ENCODE measurements around the gene ZBTB7C. TPM values are rescaled to one million over a fixed set of nuclear protein-coding genes. Genes with fewer than 3 reads are reported as not detected.

Gene ZBTB7C
- total RNA-seq = under 1 TPM in 1 of 5 donors, not detected in 4; 0.06 TPM
- 0.04 TPM for total RNA-seq (2013)
- total RNA-seq = 0 to 0.64 (median 0.04) reads per million in 29 experiments

- Histone ChIP-seq H3K4me1 (ENCODE audit: control insufficient read depth in 1 of 2, extremely low read depth in 1 of 2, insufficient read depth in 2 of 2, low read length in 2 of 2) (peaks cover 0 to 18% of the 10 kb centered on the region in 2 experiments), H3K9me3 (no peaks in the 10 kb centered on the region), H3K36me3 (ENCODE audit: control insufficient read depth in 2 of 2, extremely low read depth in 1 of 2, insufficient read depth in 1 of 2, low read length in 1 of 2) (no peaks in the 10 kb centered on the region), H3K4me3 (ENCODE audit: control insufficient read depth in 1 of 2, extremely low read depth in 1 of 2, low read length in 1 of 2) (peak within 1 kb of the TSS; percentile 41 to 74), H3K27me3 (replicated peaks in 1 of 2; ENCODE audit: control insufficient read depth in 2 of 2, extremely low read depth in 1 of 2, insufficient read depth in 2 of 2, low read length in 1 of 2) (peaks cover 24 to 59% of the 10 kb centered on the region in 2 experiments), H3K27ac (ENCODE audit: low read length) (no peak within 1 kb of the TSS)
- Mint-ChIP-seq H3K9me3 (peaks cover 0 to 4% (median 0%) of the 10 kb centered on the region in 3 donors), H3K27me3 (peaks cover 63 to 67% of the 10 kb centered on the region in 2 donors), H3K4me1 (peaks cover 9 to 21% (median 13%) of the 10 kb centered on the region in 3 donors), H3K27ac (no peak within 1 kb of the TSS), H3K4me3 (peak within 1 kb of the TSS; percentile 74 to 75 (median 75)), H3K36me3 (no peaks in the 10 kb centered on the region)
- under 1% methylated on average over 122 of the region's 136 CpGs for WGBS (ENCODE audit: insufficient coverage)
- ChIA-PET POLR2A (no interaction called here), CTCF (no interaction called here)
- DNase-seq (peak in 1 of 35 experiments; percentile 27), ATAC-seq (replicated peaks in 1 of 4) (peak; percentile 43 to 48 (median 48))
Observed at GRCh38 chr18:48408727-48409590, at the start of gene ZBTB7C. ZBTB7C (minus strand) TSS chr18:48409383.

GRCh38 chr18:48456838-48457237 is 47.7 kb upstream of the ZBTB7C start:
- H3K27ac Mint-ChIP-seq = no peak overlapping the region

GRCh38 chr18:48455555-48456478 is 46.6 kb upstream of the ZBTB7C start:
- no peaks in the 10 kb centered on the region for H3K9me3 Mint-ChIP-seq
- Histone ChIP-seq H3K4me3 (ENCODE audit: control insufficient read depth in 1 of 2, extremely low read depth in 1 of 2, low read length in 1 of 2) (peak overlapping the region in 1 of 2 donors; percentile 19), H3K27ac (ENCODE audit: low read length) (no peak overlapping the region), H3K27me3 (replicated peaks in 1 of 2; ENCODE audit: control insufficient read depth in 2 of 2, extremely low read depth in 1 of 2, insufficient read depth in 2 of 2, low read length in 1 of 2) (peaks cover 9 to 55% of the 10 kb centered on the region in 2 experiments), H3K9me3 (no peaks in the 10 kb centered on the region), H3K4me1 (ENCODE audit: control insufficient read depth in 1 of 2, extremely low read depth in 1 of 2, insufficient read depth in 2 of 2, low read length in 2 of 2) (peaks cover 8 to 33% of the 10 kb centered on the region in 2 experiments), H3K36me3 (ENCODE audit: control insufficient read depth in 2 of 2, extremely low read depth in 1 of 2, insufficient read depth in 1 of 2, low read length in 1 of 2) (no peaks in the 10 kb centered on the region)
- H3K36me3 Mint-ChIP-seq = no peaks in the 10 kb centered on the region
- peak; percentile 75 to 85 (median 85) for ATAC-seq (replicated peaks in 1 of 4)
- peak overlapping the region in 2 of 3 donors; percentile 22 to 48 for H3K4me3 Mint-ChIP-seq
- peak in 34 of 35 experiments; percentile 13 to 66 (median 38) for DNase-seq
- ChIA-PET POLR2A (no interaction called here), CTCF (interaction anchor here (0.6 to 1.8 kb wide), 7 partner anchors 9 to 1426 kb away, joined by 3 to 10 read pairs (median 4); no protein-coding TSS in a partner anchor)
- H3K27ac Mint-ChIP-seq = peak overlapping the region; percentile 19 to 28
- H3K27me3 Mint-ChIP-seq = peaks cover 41 to 48% of the 10 kb centered on the region in 2 donors
- WGBS (ENCODE audit: insufficient coverage) = 21% methylated on average over 9 of the region's 13 CpGs
- peaks cover 39 to 44% (median 43%) of the 10 kb centered on the region in 3 donors for H3K4me1 Mint-ChIP-seq

More at GRCh38 chr18:48456838-48457237, 47.7 kb upstream of the ZBTB7C start:
- peaks cover 10 to 45% of the 10 kb centered on the region in 2 experiments for H3K27me3 ChIP-seq (replicated peaks in 1 of 2; ENCODE audit: control insufficient read depth in 2 of 2, extremely low read depth in 1 of 2, insufficient read depth in 2 of 2, low read length in 1 of 2)
- H3K27ac ChIP-seq (ENCODE audit: low read length) = no peak overlapping the region
- WGBS (ENCODE audit: insufficient coverage) = 83% methylated on average over 8 of the region's 9 CpGs
- Mint-ChIP-seq H3K4me3 (peak overlapping the region in 1 of 3 donors; percentile 48), H3K27me3 (peaks cover 48 to 51% of the 10 kb centered on the region in 2 donors), H3K36me3 (no peaks in the 10 kb centered on the region), H3K4me1 (peaks cover 39 to 44% (median 43%) of the 10 kb centered on the region in 3 donors), H3K9me3 (no peaks in the 10 kb centered on the region)
- DNase-seq (no peak), ATAC-seq (replicated peaks in 1 of 4) (no peak)
- CTCF ChIA-PET = interaction anchor here (0.8 to 1.2 kb wide), 4 partner anchors 8 to 16 kb away, joined by 3 to 4 read pairs (median 4); no protein-coding TSS in a partner anchor
- no peak overlapping the region for H3K4me3 ChIP-seq (ENCODE audit: control insufficient read depth in 1 of 2, extremely low read depth in 1 of 2, low read length in 1 of 2)
- POLR2A ChIA-PET = no interaction called here
- no peaks in the 10 kb centered on the region for H3K9me3 ChIP-seq
- H3K4me1 ChIP-seq (ENCODE audit: control insufficient read depth in 1 of 2, extremely low read depth in 1 of 2, insufficient read depth in 2 of 2, low read length in 2 of 2) = peaks cover 8 to 33% of the 10 kb centered on the region in 2 experiments
- H3K36me3 ChIP-seq (ENCODE audit: control insufficient read depth in 2 of 2, extremely low read depth in 1 of 2, insufficient read depth in 1 of 2, low read length in 1 of 2) = no peaks in the 10 kb centered on the region

DNA sequence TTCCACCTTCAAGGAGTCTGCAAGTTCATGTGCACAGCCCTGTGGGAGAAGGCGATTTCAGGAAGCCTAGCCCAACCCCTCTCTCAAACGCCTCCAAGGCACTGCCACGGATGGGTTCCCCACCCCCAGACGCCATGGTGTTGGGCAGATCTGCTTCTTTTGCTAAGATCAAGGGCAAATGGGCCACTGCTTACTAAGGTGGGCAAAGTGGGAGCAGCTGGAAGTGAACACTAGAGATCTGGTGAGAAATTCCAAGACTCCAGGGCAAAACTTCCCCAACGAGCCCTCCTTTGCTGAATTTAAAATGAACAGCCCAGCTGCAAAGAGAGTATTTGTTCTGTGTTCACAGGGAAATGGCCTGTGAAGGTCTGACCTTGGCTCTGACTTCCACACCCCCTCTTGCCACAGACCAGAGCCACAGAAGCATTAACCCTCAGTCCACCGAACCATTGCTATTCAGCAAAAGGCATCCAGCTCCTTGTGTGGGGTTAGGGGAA is 45.1 kb upstream of the ZBTB7C start:
- no peak for ATAC-seq (replicated peaks in 1 of 4)
- POLR2A ChIA-PET = no interaction called here
- H3K9me3 Mint-ChIP-seq = no peaks in the 10 kb centered on the region

DNA sequence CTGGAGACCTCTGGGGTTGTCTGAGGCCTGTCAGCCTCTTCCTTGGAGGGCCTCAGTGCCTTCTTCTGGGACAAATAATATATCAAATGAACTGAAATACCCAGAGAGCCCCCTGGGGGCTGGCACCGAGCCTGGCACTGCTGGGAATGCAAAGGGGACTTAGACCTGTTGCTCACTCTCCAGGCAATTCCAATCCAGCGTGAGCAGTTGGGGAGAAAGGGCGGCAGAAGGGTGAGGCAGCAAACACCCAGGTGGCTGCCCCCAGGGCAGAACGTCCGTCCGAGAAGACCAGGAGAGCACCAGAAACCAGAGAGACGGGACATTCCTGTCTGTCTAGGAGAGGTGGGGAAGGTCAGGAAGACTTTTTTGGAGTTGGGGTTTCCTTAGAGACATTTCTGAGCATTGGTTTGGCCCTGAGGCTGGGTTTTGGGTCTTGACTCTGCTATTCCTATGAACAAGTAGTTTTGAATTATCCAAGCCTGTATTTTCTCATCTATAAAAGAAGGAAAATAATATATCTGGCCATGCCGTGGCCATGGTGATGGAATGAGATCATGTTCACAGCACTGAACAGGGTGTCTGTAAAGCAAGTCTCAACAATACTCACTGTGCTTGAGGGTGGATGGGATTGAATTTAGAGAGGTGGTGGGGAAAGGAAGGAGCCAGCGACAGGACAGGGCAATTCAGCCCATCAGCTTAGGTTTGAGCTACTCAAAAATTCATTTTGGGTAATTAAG is 44.3 kb upstream of the ZBTB7C start:
- Histone ChIP-seq H3K9me3 (no peaks in the 10 kb centered on the region), H3K27me3 (replicated peaks in 1 of 2; ENCODE audit: control insufficient read depth in 2 of 2, extremely low read depth in 1 of 2, insufficient read depth in 2 of 2, low read length in 1 of 2) (peaks cover 15 to 65% of the 10 kb centered on the region in 2 experiments), H3K4me3 (ENCODE audit: control insufficient read depth in 1 of 2, extremely low read depth in 1 of 2, low read length in 1 of 2) (no peak overlapping the region), H3K27ac (ENCODE audit: low read length) (no peak overlapping the region), H3K4me1 (ENCODE audit: control insufficient read depth in 1 of 2, extremely low read depth in 1 of 2, insufficient read depth in 2 of 2, low read length in 2 of 2) (peaks cover 8 to 33% of the 10 kb centered on the region in 2 experiments), H3K36me3 (ENCODE audit: control insufficient read depth in 2 of 2, extremely low read depth in 1 of 2, insufficient read depth in 1 of 2, low read length in 1 of 2) (no peaks in the 10 kb centered on the region)
- H3K27me3 Mint-ChIP-seq = peaks cover 40 to 45% of the 10 kb centered on the region in 2 donors
- H3K9me3 Mint-ChIP-seq = no peaks in the 10 kb centered on the region
- no peak for DNase-seq
- H3K4me3 Mint-ChIP-seq = no peak overlapping the region
- WGBS (ENCODE audit: insufficient coverage) = 85% methylated on average over 7 of the region's 9 CpGs
- ATAC-seq (replicated peaks in 1 of 4) = no peak
- H3K27ac Mint-ChIP-seq = peak overlapping the region; percentile 29 to 72
- ChIA-PET CTCF (no interaction called here), POLR2A (no interaction called here)
- H3K4me1 Mint-ChIP-seq = peaks cover 39 to 44% (median 43%) of the 10 kb centered on the region in 3 donors
- H3K36me3 Mint-ChIP-seq = no peaks in the 10 kb centered on the region

More for the DNA sequence above, 45.1 kb upstream of the ZBTB7C start:
- Mint-ChIP-seq H3K27ac (no peak overlapping the region), H3K27me3 (peaks cover 42 to 49% of the 10 kb centered on the region in 2 donors), H3K4me3 (no peak overlapping the region), H3K4me1 (peaks cover 39 to 44% (median 43%) of the 10 kb centered on the region in 3 donors), H3K36me3 (no peaks in the 10 kb centered on the region)
- CTCF ChIA-PET = interaction anchor here (0.6 to 1.8 kb wide), 3 partner anchors 9 to 447 kb away, joined by 3 to 10 read pairs (median 4); no protein-coding TSS in a partner anchor
- no peaks in the 10 kb centered on the region for H3K36me3 ChIP-seq (ENCODE audit: control insufficient read depth in 2 of 2, extremely low read depth in 1 of 2, insufficient read depth in 1 of 2, low read length in 1 of 2)
- no peak overlapping the region for H3K4me3 ChIP-seq (ENCODE audit: control insufficient read depth in 1 of 2, extremely low read depth in 1 of 2, low read length in 1 of 2)
- H3K27ac ChIP-seq (ENCODE audit: low read length) = no peak overlapping the region
- H3K9me3 ChIP-seq = no peaks in the 10 kb centered on the region
- WGBS (ENCODE audit: insufficient coverage) = 20% methylated on average over 1 of the region's 6 CpGs
- peaks cover 11 to 64% of the 10 kb centered on the region in 2 experiments for H3K27me3 ChIP-seq (replicated peaks in 1 of 2; ENCODE audit: control insufficient read depth in 2 of 2, extremely low read depth in 1 of 2, insufficient read depth in 2 of 2, low read length in 1 of 2)
- DNase-seq = no peak
- peaks cover 8 to 33% of the 10 kb centered on the region in 2 experiments for H3K4me1 ChIP-seq (ENCODE audit: control insufficient read depth in 1 of 2, extremely low read depth in 1 of 2, insufficient read depth in 2 of 2, low read length in 2 of 2)
